SU-DHL-6 (cell line): ENCODE results near the gene ZNF488.

Source experiments
- H2AFZ ChIP-seq: fragments of 200-600 bp; sonication (generic); 2 replicates; pipeline ENCODE4 v1.6.1; 2014; ENCODE audit warnings: low read depth, mild to moderate bottlenecking, moderate library complexity, mixed read lengths, antibody characterized with exemption, low read length; ENCODE audit not compliant: severe bottlenecking
- H3F3A ChIP-seq: fragments of 200-600 bp; shearing (Covaris generic); 2 replicates; pipeline ENCODE4 v1.6.0; 2016; ENCODE audit warnings: antibody characterized with exemption, mild to moderate bottlenecking; ENCODE audit not compliant: insufficient read depth
- H3K27ac ChIP-seq: fragments of 200-600 bp; sonication (generic); 2 replicates; pipeline ENCODE4 v1.5.1; 2016; ENCODE audit warnings: low read depth, mild to moderate bottlenecking, low read length, moderate library complexity, mixed read lengths
- H3K27me3 ChIP-seq: fragments of 200-600 bp; sonication (generic), shearing (Covaris generic); 2 replicates; pipeline ENCODE4 v1.6.0; 2014; ENCODE audit warnings: mild to moderate bottlenecking, low read length
- H3K36me3 ChIP-seq: fragments of 200-600 bp; sonication (generic); 2 replicates; pipeline ENCODE4 v1.6.1; 2014; ENCODE audit warnings: mild to moderate bottlenecking, low read length, mixed read lengths
- H3K4me2 ChIP-seq: fragments of 300-600, 200-600 bp; shearing (Covaris generic), sonication (generic); 2 replicates; pipeline ENCODE4 v1.6.0; 2014; ENCODE audit warnings: low read length, low read depth, mild to moderate bottlenecking; ENCODE audit not compliant: poor library complexity, severe bottlenecking
- H3K4me3 ChIP-seq: fragments of 200-600 bp; sonication (generic); 2 replicates; pipeline ENCODE4 v1.5.1; 2014; ENCODE audit warnings: antibody characterized with exemption, low read length, mild to moderate bottlenecking, mixed read lengths; ENCODE audit not compliant: insufficient read depth, poor library complexity, severe bottlenecking
- H3K79me2 ChIP-seq: fragments of 200-600 bp; sonication (generic); 2 replicates; pipeline ENCODE4 v1.6.1; 2014; ENCODE audit warnings: mild to moderate bottlenecking, low read length, moderate library complexity; ENCODE audit not compliant: insufficient read depth
- H3K9ac ChIP-seq: fragments of 200-600 bp; sonication (generic); 2 replicates; pipeline ENCODE4 v1.7.0; 2014; ENCODE audit warnings: mild to moderate bottlenecking, low read length
- H3K9me2 ChIP-seq: fragments of 200-600 bp; sonication (generic); replicated peaks from 2 replicates; pipeline ENCODE4 v1.6.1; 2014; ENCODE audit warnings: low read length; ENCODE audit not compliant: insufficient read depth
- H3K9me3 ChIP-seq: fragments of 200-600 bp; sonication (generic); 2 replicates; pipeline ENCODE4 v1.6.1; 2014; ENCODE audit warnings: low read length, mixed read lengths; ENCODE audit not compliant: insufficient read depth
- H4K20me1 ChIP-seq: fragments of 200-600 bp; sonication (generic); 2 replicates; pipeline ENCODE4 v1.6.1; 2014; ENCODE audit warnings: low read depth, mild to moderate bottlenecking, antibody characterized with exemption, low read length, moderate library complexity, mixed read lengths
- EZH2phosphoT487 ChIP-seq: fragments of 200-600 bp; sonication (generic), shearing (Covaris generic); conservative IDR thresholded peaks from 2 replicates; pipeline ENCODE4 v1.6.1; 2018; ENCODE audit warnings: mild to moderate bottlenecking, antibody characterized with exemption, low read length, moderate library complexity, mixed read lengths
- TF ChIP-seq, protein P1 (sequence below): fragments of 200-600 bp; sonication (generic); IDR thresholded peaks from one replicate; pipeline ENCODE4 v1.5.1; 2017; ENCODE audit warnings: antibody characterized with exemption, mild to moderate bottlenecking, low read length, moderate library complexity; ENCODE audit not compliant: insufficient read depth, poor library complexity, severe bottlenecking

The ZNF488 gene

DNA sequence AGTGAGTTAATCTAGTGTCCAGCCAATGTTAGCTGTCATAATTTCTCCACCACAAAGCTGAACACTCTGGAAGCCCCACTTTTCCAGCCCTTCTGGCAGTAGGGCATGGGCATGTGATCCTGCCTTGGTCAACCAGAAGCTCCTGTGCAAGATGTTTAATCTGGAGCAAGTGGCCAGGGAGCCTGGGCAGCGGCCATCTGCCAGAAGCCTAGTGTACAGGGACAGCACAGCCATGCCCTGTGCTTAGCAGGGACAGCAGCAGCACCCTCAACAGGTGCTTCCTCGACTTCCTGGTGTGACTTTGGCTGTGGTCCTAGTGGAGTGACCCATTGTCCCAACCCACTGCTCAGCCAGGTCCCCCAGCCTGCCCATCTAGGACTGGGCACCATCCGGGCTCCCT lies 25.6 kb downstream of the ZNF488 start:
- H2AFZ ChIP-seq = no peak overlapping the region
- H3F3A ChIP-seq = no peaks in the 10 kb centered on the region
- H3K4me3 ChIP-seq = no peak overlapping the region
- H3K4me2 ChIP-seq = no peak overlapping the region
- no peak overlapping the region for H3K9ac ChIP-seq
- no peaks in the 10 kb centered on the region for H3K9me2 ChIP-seq
- no peak overlapping the region for H3K27ac ChIP-seq
- TF ChIP-seq, protein P1, sequence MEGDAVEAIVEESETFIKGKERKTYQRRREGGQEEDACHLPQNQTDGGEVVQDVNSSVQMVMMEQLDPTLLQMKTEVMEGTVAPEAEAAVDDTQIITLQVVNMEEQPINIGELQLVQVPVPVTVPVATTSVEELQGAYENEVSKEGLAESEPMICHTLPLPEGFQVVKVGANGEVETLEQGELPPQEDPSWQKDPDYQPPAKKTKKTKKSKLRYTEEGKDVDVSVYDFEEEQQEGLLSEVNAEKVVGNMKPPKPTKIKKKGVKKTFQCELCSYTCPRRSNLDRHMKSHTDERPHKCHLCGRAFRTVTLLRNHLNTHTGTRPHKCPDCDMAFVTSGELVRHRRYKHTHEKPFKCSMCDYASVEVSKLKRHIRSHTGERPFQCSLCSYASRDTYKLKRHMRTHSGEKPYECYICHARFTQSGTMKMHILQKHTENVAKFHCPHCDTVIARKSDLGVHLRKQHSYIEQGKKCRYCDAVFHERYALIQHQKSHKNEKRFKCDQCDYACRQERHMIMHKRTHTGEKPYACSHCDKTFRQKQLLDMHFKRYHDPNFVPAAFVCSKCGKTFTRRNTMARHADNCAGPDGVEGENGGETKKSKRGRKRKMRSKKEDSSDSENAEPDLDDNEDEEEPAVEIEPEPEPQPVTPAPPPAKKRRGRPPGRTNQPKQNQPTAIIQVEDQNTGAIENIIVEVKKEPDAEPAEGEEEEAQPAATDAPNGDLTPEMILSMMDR = no peak
- TF ChIP-seq EZH2phosphoT487 = no peak
- H3K9me3 ChIP-seq = no peaks in the 10 kb centered on the region
- no peaks in the 10 kb centered on the region for H3K36me3 ChIP-seq
- no peaks in the 10 kb centered on the region for H3K27me3 ChIP-seq
- H3K79me2 ChIP-seq = no peaks in the 10 kb centered on the region
- no peaks in the 10 kb centered on the region for H4K20me1 ChIP-seq

DNA sequence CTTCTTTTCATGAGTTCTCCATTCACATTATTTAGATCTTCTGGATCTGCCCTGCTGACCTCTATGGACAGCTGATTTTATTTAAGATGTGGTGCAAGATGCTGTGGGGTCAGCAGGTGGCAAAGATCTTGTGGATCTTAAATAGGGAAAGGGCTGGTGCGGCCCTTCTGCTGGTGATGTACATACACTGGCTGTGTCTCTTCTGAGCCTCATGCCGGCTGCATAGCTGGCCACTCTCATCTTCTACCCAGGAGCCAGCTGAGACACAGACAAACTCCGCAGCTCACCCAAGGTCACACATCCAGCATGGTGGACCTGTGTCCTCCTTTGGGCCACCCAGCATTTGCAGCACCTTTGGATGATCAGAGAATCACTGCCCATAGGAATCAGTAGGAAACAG lies 26.2 kb downstream of the ZNF488 start:
- no peak overlapping the region for H3K4me2 ChIP-seq
- no peak overlapping the region for H3K27ac ChIP-seq
- H3F3A ChIP-seq = no peaks in the 10 kb centered on the region
- H4K20me1 ChIP-seq = no peaks in the 10 kb centered on the region
- H3K4me3 ChIP-seq = no peak overlapping the region
- H3K9me2 ChIP-seq = no peaks in the 10 kb centered on the region
- H3K9ac ChIP-seq = no peak overlapping the region
- H3K9me3 ChIP-seq = no peaks in the 10 kb centered on the region
- no peaks in the 10 kb centered on the region for H3K27me3 ChIP-seq
- no peaks in the 10 kb centered on the region for H3K79me2 ChIP-seq
- H3K36me3 ChIP-seq = no peaks in the 10 kb centered on the region
- H2AFZ ChIP-seq = no peak overlapping the region
- TF ChIP-seq, protein P1 = no peak
- TF ChIP-seq EZH2phosphoT487 = no peak

DNA sequence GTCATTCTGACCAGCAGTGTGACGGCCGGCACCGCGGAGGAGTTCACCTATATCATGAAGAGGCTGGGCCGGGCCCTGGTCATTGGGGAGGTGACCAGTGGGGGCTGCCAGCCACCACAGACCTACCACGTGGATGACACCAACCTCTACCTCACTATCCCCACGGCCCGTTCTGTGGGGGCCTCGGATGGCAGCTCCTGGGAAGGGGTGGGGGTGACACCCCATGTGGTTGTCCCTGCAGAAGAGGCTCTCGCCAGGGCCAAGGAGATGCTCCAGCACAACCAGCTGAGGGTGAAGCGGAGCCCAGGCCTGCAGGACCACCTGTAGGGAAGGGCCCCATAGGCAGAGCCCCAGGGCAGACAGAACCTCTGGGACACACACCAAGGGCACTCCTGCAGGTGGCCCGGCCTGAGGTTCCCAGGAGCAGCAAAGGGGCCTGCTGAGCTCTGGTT lies 26.9 kb downstream of the ZNF488 start:
- H3K36me3 ChIP-seq = no peaks in the 10 kb centered on the region
- H3K27me3 ChIP-seq = no peaks in the 10 kb centered on the region
- no peak overlapping the region for H2AFZ ChIP-seq

More for the DNA sequence above, 26.9 kb downstream of the ZNF488 start:
- no peaks in the 10 kb centered on the region for H3K9me2 ChIP-seq
- H3K4me3 ChIP-seq = no peak overlapping the region
- no peaks in the 10 kb centered on the region for H3K9me3 ChIP-seq
- H3K27ac ChIP-seq = no peak overlapping the region
- TF ChIP-seq EZH2phosphoT487 = no peak
- TF ChIP-seq, protein P1 = no peak
- H3K79me2 ChIP-seq = no peaks in the 10 kb centered on the region
- H3K4me2 ChIP-seq = no peak overlapping the region
- H3F3A ChIP-seq = no peaks in the 10 kb centered on the region
- no peaks in the 10 kb centered on the region for H4K20me1 ChIP-seq
- H3K9ac ChIP-seq = no peak overlapping the region
